Urothelium cell line (cell line): ENCODE results near the gene DKKL1.

Experiments used
- DNase-seq: peaks from one replicate; pipeline ENCODE4 v3.0.0; 2011; ENCODE audit warnings: low spot score, mixed read lengths
- FAIRE-seq: peaks from 2 replicates; lab custom pipeline; 2011; peaks lifted over from hg19 to GRCh38; lab: Jason Lieb, UNC

The DKKL1 gene

GRCh38 chr19:49418511-49418910, 54.8 kb downstream of the DKKL1 start:
- FAIRE-seq = no peak
- DNase-seq = no peak

DNA sequence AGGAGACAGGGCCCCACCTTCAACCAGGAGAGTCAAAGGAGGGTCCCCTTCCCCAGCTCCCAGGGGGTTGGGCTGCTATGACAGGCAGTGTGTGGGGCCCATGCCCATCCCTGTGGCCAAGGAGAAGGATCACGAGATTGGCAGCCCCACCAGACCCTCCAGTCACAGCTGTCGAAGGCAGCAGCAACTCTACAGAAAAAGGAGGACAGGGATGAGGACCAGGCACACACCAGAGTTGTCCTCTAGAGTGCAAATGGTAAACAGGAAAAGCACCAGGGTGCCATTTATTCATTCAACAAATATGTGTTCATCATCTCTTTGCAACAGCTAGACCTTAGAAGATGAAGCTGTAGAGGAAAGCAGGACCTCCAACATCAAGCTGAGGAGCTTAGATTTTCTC, 55.5 kb downstream of the DKKL1 start:
- DNase-seq (no peak), FAIRE-seq (no peak)

DNA sequence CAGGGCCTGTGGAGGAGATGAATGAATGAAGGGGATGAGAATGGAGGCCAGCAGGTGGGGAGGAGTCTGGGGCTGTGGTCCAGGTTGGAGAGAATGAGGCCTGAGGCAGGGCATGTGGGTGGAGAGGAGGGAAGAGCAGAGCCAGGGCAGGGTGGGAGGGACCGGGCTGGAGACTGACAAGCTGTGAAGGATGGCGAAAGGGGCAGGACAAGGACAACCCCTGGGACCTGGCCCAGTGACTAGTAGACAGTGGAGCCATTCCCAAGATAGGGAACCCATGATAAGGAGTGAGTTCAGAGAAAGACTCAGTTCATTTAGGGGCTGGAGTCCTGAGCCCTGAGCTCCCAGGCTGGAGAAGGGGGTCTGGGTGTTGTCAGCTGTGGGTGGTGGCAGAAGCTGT, 56.5 kb downstream of the DKKL1 start:
- no peak for DNase-seq
- no peak for FAIRE-seq

GRCh38 chr19:49421039-49421877, 57.6 kb downstream of the DKKL1 start:
- FAIRE-seq (no peak), DNase-seq (no peak)

DNA sequence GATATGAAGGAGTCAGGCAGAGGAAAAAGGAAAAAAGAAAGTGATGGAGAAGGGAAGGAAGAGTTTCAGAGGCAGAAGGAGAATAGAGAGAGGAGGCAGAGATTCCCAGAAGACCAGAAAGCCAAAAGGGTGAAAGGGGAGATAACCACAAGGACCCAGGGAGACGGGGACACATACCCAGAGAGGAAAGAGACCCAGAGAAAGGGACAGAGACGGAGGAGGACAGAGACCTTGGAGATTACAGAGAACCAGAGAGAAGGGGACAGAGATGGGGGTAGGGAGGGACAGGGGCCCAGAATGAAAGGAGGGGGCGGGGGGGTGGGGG, 58.2 kb downstream of the DKKL1 start:
- DNase-seq = no peak
- no peak for FAIRE-seq

DNA sequence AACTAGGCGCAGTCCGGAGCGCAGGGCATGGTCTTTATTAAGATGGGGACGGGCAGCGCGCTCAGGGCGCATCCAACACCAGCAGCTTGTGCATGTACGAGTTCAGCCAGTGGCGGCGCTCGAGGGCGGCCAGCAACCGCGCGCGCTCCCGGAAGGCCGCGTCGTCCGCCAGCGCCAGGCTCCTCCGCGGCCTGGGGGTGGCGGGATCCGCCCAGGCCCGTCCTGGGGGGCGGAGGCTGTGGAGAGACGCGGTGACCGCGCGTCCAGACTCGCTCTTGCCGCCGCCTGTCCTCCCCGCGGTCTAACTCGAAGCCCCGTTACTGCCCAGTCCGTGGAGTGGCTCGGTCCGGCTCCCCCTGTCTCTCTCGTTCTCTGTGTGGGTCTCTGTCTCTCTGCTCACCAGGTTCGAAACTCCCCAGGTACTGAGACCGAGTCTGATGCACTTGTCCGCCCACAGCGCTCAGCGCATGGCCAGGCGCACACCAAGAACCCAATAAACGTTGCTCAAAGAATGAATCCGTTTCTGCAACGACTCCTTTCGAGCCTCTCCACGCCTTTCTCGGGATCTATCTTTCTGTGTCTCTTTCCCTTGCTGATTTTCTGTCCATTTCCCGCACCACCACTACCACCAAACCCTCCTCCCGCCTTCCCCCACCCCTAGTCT, 58.9 kb downstream of the DKKL1 start:
- FAIRE-seq (no peak), DNase-seq (no peak)

DNA sequence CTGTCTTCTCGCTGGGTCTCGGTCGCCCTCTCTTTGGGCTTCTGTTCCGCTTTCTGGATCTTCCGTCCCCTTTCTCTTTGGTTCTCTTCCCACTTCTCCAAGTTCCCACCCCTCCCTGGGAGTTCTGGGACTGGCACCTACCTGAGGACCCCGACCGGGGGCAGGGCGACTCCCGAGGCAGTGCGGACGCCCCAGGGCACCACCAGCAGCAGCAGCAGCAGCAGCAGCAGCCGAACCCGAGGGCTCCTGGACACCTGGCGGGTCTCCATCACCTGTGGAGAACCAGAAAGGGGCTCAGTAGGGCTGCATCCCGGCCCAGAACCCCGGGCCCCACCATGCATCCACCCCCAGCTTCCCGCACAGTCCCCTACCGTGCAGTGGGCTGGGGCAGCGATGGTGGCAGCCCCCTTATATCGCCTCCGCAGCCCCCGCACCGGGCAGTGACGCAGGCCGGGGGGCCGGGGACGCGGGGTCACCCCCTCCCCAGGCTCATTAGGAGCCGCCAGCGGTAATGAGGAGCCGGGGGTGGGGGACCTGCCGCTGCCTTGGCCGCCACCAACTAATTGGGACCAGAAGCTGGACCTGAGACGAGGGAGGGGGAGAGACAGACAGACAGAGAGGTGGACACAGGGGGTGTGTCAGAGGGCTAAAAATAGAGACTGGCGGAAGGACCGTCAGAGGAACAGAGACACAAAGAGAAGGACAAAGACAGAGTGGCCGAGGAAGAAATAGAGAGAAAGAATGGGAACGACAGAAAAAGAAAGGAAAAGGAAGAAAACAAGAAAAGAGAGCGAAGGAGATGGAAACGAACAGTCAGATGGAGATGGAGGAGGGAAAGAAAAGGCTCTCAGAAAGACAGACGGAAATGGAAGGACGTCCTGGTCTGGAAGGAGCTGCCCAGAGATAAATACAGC, 59.7 kb downstream of the DKKL1 start, which contains the start of gene PTH2:
TSS of gene PTH2 (minus strand) at position 371 of the 914 bp plus-strand sequence. CDS start at position 269, 102 bp downstream.
- FAIRE-seq (no peak), DNase-seq (no peak)

DNA sequence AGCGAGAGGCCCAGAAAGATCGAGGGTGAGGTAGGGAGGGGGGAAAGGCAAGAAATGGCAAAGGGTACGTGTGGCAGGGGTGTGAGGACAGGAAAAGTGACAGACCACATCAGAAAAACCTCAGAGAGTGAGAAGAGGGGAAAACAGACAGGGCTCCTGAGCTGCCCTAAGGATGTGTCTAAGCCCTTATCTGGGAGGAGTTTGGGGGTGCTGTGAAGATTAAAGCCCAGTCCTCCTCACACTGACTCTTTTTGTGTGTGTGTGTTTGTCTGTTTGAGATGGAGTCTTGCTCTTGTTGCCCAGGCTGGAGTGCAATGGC, 60.3 kb downstream of the DKKL1 start:
- DNase-seq (no peak), FAIRE-seq (no peak)
